OCI-LY7 (cell line): Measurements from ENCODE around the gene BPIFB2.

Experiments used
- CTCF ChIP-seq: fragments of 200-600 bp; sonication (generic); conservative IDR thresholded peaks from 2 replicates; pipeline ENCODE4 v1.5.1; 2014; ENCODE audit warnings: mild to moderate bottlenecking, antibody characterized with exemption, low read length, moderate library complexity, mixed read lengths
- EZH2phosphoT487 ChIP-seq: fragments of 200-600 bp; sonication (generic); IDR thresholded peaks from 2 replicates; pipeline ENCODE4 v1.6.1; 2018; ENCODE audit warnings: low read depth, borderline replicate concordance, mild to moderate bottlenecking, mixed run types, antibody characterized with exemption, low read length, moderate library complexity, mixed read lengths

- TF ChIP-seq CTCF (no peak), EZH2phosphoT487 (no peak)
Measured at GRCh38 chr20:33009214-33010132, 2.0 kb downstream of the BPIFB2 start.
